Lower leg skin (tissue), 3 donors: ENCODE results near the gene DMBT1.

Source experiments
- CTCF ChIP-seq, 3 donors: fragments of 450-650 bp; IDR thresholded peaks; one replicate each; pipeline ENCODE4 v1.5.1; 2016; ENCODE audit warnings: antibody characterized with exemption in 3 of 3, mild to moderate bottlenecking in 3 of 3, moderate library complexity in 2 of 3
- POLR2A ChIP-seq, 2 donors: fragments of 450-650 bp; IDR thresholded peaks; one replicate each; pipeline ENCODE4 v1.6.1; 2016 to 2017; ENCODE audit warnings: antibody characterized with exemption in 2 of 2, mild to moderate bottlenecking in 1 of 2, moderate library complexity in 1 of 2

- no peak for TF ChIP-seq POLR2A (IDR thresholded peaks at IDR 0.05)
- no peak for TF ChIP-seq CTCF (IDR thresholded peaks at IDR 0.05)
These were observed 10.1 kb upstream of the DMBT1 start for GRCh38 chr10:122550427-122550826.
